SK-N-MC (cell line): Measurements from ENCODE around the gene ADAM17.

Experiments used
- EZH2 ChIP-seq: fragments of 200-600 bp; sonication (generic); IDR thresholded peaks from one replicate; pipeline ENCODE4 v1.6.1; 2017; ENCODE audit warnings: antibody characterized with exemption
- POLR2AphosphoS5 ChIP-seq: IDR thresholded peaks from 2 replicates; pipeline ENCODE4 v1.6.1; 2012; ENCODE audit warnings: mild to moderate bottlenecking, low read depth, low read length, borderline replicate concordance

- TF ChIP-seq EZH2, result no peak
- TF ChIP-seq POLR2AphosphoS5, result no peak
These were observed 45.8 kb upstream of the ADAM17 start for GRCh38 chr2:9601397-9601796.
